Right atrium auricular region (tissue), 2 donors: ENCODE results near the gene SOX8. TPM values are rescaled to one million over a fixed set of nuclear protein-coding genes. Genes with fewer than 3 reads are reported as not detected.

Source experiments
- DNase-seq: peaks from one replicate; pipeline ENCODE4 v3.0.0-alpha.2; 2019; ENCODE audit warnings: low spot score
- H3K27ac ChIP-seq, 2 donors: fragments of 200-600 bp; sonication (generic); 1 replicate in 1 of 2; 2 replicates in 1 of 2; pipeline ENCODE4 v1.5.1; 2016 to 2019
- H3K27me3 ChIP-seq, 2 donors: fragments of 200-600 bp; sonication (generic); one replicate each; pipeline versions ENCODE4 v1.5.1 to v1.6.0; 2017 to 2019
- H3K36me3 ChIP-seq: fragments of 200-600 bp; sonication (generic); one replicate; pipeline ENCODE4 v1.5.1; 2016
- H3K4me1 ChIP-seq, 2 donors: fragments of 200-600 bp; sonication (generic); one replicate each; pipeline versions ENCODE4 v1.5.1 to v1.6.0; 2017 to 2019
- H3K4me3 ChIP-seq, 2 donors: fragments of 200-600 bp; sonication (generic); 1 replicate in 1 of 2; 2 replicates in 1 of 2; pipeline ENCODE4 v1.5.1; 2017 to 2019; ENCODE audit warnings: mild to moderate bottlenecking in 1 of 2, moderate library complexity in 1 of 2
- H3K9me3 ChIP-seq, 2 donors: fragments of 200-600 bp; sonication (generic); one replicate each; pipeline ENCODE4 v1.5.1; 2019
- total RNA-seq, 2 donors: library from RNA; depleted of rRNA; stranded (reverse); fragments of >200 nt; gene quantifications; one replicate each; pipeline ENCODE4 v1.1.0, GENCODE V29; 2016
- TF ChIP-seq, protein P1 (sequence below), 2 donors: fragments of 200-600 bp; sonication (generic); IDR thresholded peaks; one replicate each; pipeline ENCODE4 v1.5.1; 2019; ENCODE audit warnings: antibody characterized with exemption in 2 of 2

Gene SOX8
- total RNA-seq, 2 donors from 2014 or later: 1.0 to 1.6 TPM

DNA sequence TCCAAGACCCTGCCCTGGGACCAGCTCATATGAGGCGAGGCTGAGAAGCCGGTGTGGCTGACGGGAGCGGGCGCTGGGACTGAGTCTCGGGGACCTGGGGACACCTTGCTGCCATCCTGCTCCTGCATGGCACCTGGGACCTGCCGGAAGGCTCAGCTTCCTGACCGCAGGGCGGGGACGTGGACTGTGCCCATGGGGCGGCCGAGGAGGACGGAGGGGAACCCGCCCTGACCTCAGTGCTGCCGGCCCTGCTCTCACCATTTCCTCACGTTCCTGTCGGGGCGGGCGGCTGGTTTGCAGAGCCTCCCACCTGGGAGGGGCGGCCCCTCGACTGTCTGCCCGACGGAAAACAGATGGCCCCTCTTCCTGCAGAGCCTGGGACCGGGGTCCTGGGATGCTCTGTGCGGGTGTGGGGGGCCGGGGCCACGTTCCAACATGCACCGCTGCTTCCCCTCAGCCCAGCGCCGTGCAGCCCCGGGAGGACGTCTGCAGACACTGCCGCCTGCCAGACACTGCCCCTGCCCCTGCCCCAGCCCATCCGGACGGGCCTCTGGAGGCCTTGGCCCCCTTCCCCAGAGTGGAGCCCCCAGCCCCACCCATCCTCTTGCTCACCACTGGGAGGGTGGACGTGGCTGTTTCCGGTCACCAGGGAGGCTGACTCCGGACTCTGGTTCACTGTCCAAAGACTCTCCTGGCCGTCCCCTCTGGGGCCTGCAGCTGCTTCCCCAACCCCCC, 47.1 kb downstream of the SOX8 start:
- TF ChIP-seq, protein P1, sequence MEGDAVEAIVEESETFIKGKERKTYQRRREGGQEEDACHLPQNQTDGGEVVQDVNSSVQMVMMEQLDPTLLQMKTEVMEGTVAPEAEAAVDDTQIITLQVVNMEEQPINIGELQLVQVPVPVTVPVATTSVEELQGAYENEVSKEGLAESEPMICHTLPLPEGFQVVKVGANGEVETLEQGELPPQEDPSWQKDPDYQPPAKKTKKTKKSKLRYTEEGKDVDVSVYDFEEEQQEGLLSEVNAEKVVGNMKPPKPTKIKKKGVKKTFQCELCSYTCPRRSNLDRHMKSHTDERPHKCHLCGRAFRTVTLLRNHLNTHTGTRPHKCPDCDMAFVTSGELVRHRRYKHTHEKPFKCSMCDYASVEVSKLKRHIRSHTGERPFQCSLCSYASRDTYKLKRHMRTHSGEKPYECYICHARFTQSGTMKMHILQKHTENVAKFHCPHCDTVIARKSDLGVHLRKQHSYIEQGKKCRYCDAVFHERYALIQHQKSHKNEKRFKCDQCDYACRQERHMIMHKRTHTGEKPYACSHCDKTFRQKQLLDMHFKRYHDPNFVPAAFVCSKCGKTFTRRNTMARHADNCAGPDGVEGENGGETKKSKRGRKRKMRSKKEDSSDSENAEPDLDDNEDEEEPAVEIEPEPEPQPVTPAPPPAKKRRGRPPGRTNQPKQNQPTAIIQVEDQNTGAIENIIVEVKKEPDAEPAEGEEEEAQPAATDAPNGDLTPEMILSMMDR (IDR thresholded peaks at IDR 0.05): no peak
- DNase-seq: no peak
- Histone ChIP-seq H3K27ac (no peak overlapping the region), H3K9me3 (no peaks in the 10 kb centered on the region), H3K36me3 (no peaks in the 10 kb centered on the region), H3K4me1 (peaks cover 0 to 10% of the 10 kb centered on the region in 2 donors), H3K27me3 (no peaks in the 10 kb centered on the region), H3K4me3 (no peak overlapping the region)

DNA sequence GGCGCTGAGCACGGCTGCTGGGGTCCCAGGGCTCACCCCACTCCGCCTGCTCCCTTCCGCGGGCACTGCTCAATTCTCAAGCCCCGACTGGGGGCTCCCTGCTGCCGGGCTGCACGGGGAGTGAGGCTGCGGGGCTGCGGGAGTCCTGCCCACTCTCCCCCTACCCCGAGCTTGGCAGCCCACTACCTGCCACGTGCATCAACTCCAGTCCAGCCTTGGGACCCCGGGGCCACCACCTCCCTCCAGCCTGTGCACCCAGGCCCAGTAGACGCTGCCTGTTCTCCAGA, 47.6 kb downstream of the SOX8 start:
- H3K27me3 ChIP-seq: no peaks in the 10 kb centered on the region
- no peaks in the 10 kb centered on the region for H3K36me3 ChIP-seq
- TF ChIP-seq, protein P1 (IDR thresholded peaks at IDR 0.05): no peak
- H3K27ac ChIP-seq: no peak overlapping the region
- DNase-seq: no peak
- H3K4me3 ChIP-seq: no peak overlapping the region
- H3K9me3 ChIP-seq: no peaks in the 10 kb centered on the region
- H3K4me1 ChIP-seq: peaks cover 0 to 10% of the 10 kb centered on the region in 2 donors

DNA sequence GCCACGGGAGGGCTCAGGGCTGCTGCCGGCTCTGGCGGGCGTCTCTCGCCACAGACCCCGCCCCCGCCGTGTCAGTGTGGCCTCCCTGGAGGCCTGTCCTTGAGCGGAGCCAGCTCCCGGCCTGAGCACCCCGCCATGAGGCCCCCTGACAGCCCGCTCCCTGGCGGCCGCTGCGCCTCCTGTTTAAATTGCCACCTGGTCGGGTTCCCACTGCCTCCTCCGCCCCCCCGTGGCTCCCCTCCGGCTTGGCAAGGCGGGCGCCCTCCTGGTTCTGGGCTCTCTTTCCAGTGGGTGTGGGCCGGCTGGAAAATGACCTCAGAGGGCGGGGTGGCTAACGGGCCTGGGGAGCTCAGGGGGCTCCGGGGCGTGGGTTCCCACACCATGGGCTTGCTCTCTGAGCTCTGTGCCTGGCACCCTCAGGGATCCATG, 48.9 kb downstream of the SOX8 start:
- TF ChIP-seq, protein P1 (IDR thresholded peaks at IDR 0.05): no peak
- DNase-seq: no peak
- H3K4me1 ChIP-seq: peaks cover 0 to 10% of the 10 kb centered on the region in 2 donors
- H3K36me3 ChIP-seq: no peaks in the 10 kb centered on the region
- no peak overlapping the region for H3K27ac ChIP-seq
- H3K4me3 ChIP-seq: peak overlapping the region in 1 of 2 donors; percentile 19
- H3K9me3 ChIP-seq: no peaks in the 10 kb centered on the region
- no peaks in the 10 kb centered on the region for H3K27me3 ChIP-seq

DNA sequence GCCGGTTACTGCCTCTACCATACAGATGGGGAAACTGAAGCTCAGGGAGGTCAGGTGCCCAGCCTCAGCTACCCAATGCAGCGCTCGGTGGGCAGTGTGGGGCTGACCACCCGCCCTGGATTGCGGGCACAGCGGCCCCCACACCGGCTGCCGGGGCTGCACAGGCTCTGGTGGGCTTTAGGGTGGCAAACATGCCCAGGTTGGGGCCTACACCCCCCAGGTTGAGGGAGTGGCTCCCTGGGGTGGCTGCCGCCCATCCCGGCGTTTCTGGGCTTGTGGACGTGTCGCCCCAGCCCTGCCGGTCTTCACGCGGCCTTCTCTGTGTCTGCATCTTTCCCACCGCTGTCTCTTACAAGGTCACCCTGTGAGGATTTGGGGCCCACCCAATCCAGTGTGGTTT, 50.1 kb downstream of the SOX8 start:
- Histone ChIP-seq H3K36me3 (no peaks in the 10 kb centered on the region), H3K4me1 (peaks cover 0 to 10% of the 10 kb centered on the region in 2 donors), H3K9me3 (no peaks in the 10 kb centered on the region), H3K4me3 (no peak overlapping the region), H3K27me3 (no peaks in the 10 kb centered on the region), H3K27ac (no peak overlapping the region)
- DNase-seq: no peak
- TF ChIP-seq, protein P1 (IDR thresholded peaks at IDR 0.05): no peak

DNA sequence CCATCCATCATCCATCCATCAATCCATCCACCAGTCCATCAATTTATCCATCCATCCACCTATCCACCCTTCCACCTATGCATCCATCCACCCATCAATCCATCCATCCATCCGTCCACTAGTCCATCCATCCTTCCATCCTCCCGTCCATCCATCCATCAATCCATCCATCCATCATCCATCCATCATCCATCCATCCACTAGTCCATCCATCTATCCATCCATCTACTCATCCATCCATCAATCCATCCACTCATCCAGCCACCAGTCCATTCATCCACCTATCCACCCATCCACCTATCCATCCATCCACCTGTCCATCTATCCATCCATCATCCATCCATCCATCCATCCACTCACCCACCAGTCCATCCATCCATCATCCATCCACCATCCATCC, 51.0 kb downstream of the SOX8 start:
- Histone ChIP-seq H3K4me1 (peaks cover 0 to 10% of the 10 kb centered on the region in 2 donors), H3K9me3 (no peaks in the 10 kb centered on the region), H3K27ac (no peak overlapping the region), H3K36me3 (no peaks in the 10 kb centered on the region), H3K4me3 (no peak overlapping the region), H3K27me3 (no peaks in the 10 kb centered on the region)
- TF ChIP-seq, protein P1 (IDR thresholded peaks at IDR 0.05): no peak
- DNase-seq: no peak
